ENCODE data around the gene DAGLB.

Gene DAGLB

GRCh38 chr7:6359734-6360133 lies 88.0 kb downstream of the DAGLB start:
- Histone ChIP-seq H3K9ac (ENCODE audit: low read depth, low read length) (no peak overlapping the region), H3K36me3 (ENCODE audit: control insufficient read depth, insufficient read depth, low read length) (no peaks in the 10 kb centered on the region), H3K9me3 (ENCODE audit: control insufficient read depth, insufficient read depth, low read length) (no peaks in the 10 kb centered on the region), H3K27ac (ENCODE audit: low read depth, low read length) (no peak overlapping the region), H3K27me3 (ENCODE audit: control insufficient read depth, insufficient read depth, low read length) (no peaks in the 10 kb centered on the region), H3K4me3 (ENCODE audit: low read depth, low read length) (no peak overlapping the region), H3K4me1 (ENCODE audit: control insufficient read depth, insufficient read depth, low read length) (no peaks in the 10 kb centered on the region)

Measured in HUES48 (cell line).